Middle frontal gyrus (tissue), 1 donor: ENCODE measurements around the gene ARL5C.
"Not testable (repeated sequence)": the region's sequence is repeated elsewhere in the genome, so short reads cannot be mapped to it uniquely, and the experiment has no call there.

Experiments used
- DNase-seq: peaks from one replicate; pipeline ENCODE4 v3.0.0-alpha.2; 2015; ENCODE audit warnings: low spot score; ENCODE audit errors: extremely low spot score

Gene ARL5C

GRCh38 chr17:39168503-39168902 is 2.5 kb upstream of the ARL5C start:
- DNase-seq: not testable (repeated sequence)

GRCh38 chr17:39167476-39167875 is 1.5 kb upstream of the ARL5C start:
- no peak for DNase-seq

GRCh38 chr17:39166437-39167335 is 725 bp upstream of the ARL5C start:
- DNase-seq: no peak

GRCh38 chr17:39165178-39165840 is 652 bp downstream of the ARL5C start:
- DNase-seq: no peak

- DNase-seq: no peak
These were observed 1.3 kb downstream of the ARL5C start for GRCh38 chr17:39164675-39165143.

- no peak for DNase-seq
These were observed 4.0 kb downstream of the ARL5C start for GRCh38 chr17:39161962-39162361.

- DNase-seq: no peak
These were observed 7.3 kb downstream of the ARL5C start for GRCh38 chr17:39158623-39159022.

- no peak for DNase-seq
These were observed 9.5 kb downstream of the ARL5C start for GRCh38 chr17:39156491-39156890.

- DNase-seq: no peak
These were observed 10.3 kb downstream of the ARL5C start for GRCh38 chr17:39155654-39156053.

GRCh38 chr17:39153599-39154051 is 12.3 kb downstream of the ARL5C start:
- peak; percentile 87 for DNase-seq

- DNase-seq: no peak
These were observed 13.8 kb downstream of the ARL5C start for GRCh38 chr17:39151943-39152818.

- DNase-seq: no peak
These were observed 14.6 kb downstream of the ARL5C start, which contains the start of gene PLXDC1 for GRCh38 chr17:39151150-39151942. TSS of gene PLXDC1 (minus strand) at chr17:39151637. CDS start at chr17:39151437, 200 bp downstream.

GRCh38 chr17:39150795-39151149 is 15.2 kb downstream of the ARL5C start:
- no peak for DNase-seq

- DNase-seq: no peak
These were observed 15.8 kb downstream of the ARL5C start for GRCh38 chr17:39150104-39150634.

- no peak for DNase-seq
These were observed 18.5 kb downstream of the ARL5C start for GRCh38 chr17:39147221-39148185.

GRCh38 chr17:39146273-39146672 is 19.7 kb downstream of the ARL5C start:
- DNase-seq: no peak

GRCh38 chr17:39145143-39145542 is 20.8 kb downstream of the ARL5C start:
- no peak for DNase-seq

GRCh38 chr17:39144416-39144840 is 21.5 kb downstream of the ARL5C start:
- no peak for DNase-seq

- DNase-seq: no peak
These were observed 22.3 kb downstream of the ARL5C start for GRCh38 chr17:39143552-39144093.
